K562 (cell line): ENCODE results near the gene BCL6B.

Source experiments
- CBFB ChIP-seq: sonication (generic); formaldehyde crosslinking; IDR thresholded peaks from 2 replicates; pipeline ENCODE4 v1.4.0; 2020; ENCODE audit warnings: mild to moderate bottlenecking, missing genetic modification reagents
- HDAC2 ChIP-seq: fragments of 450-650 bp; IDR thresholded peaks from 2 replicates; pipeline ENCODE4 v1.6.1; 2016; ENCODE audit warnings: mild to moderate bottlenecking
- MXI1 ChIP-seq: IDR thresholded peaks from 2 replicates; pipeline ENCODE4 v1.6.1; 2011; ENCODE audit warnings: low read depth, mild to moderate bottlenecking, improper control_type of control experiment, low read length
- SETDB1 ChIP-seq: IDR thresholded peaks from one replicate; pipeline ENCODE4 v1.6.1; 2012; ENCODE audit warnings: low read length, control low read depth, inconsistent platforms
- TAF1 ChIP-seq: IDR thresholded peaks from 2 replicates; pipeline ENCODE4 v1.6.1; 2011; ENCODE audit warnings: mild to moderate bottlenecking, low read length, moderate library complexity; ENCODE audit not compliant: insufficient read depth, control insufficient read depth, severe bottlenecking; ENCODE audit errors: extremely low read depth
- ZNF384 ChIP-seq: IDR thresholded peaks from 2 replicates; pipeline ENCODE4 v1.6.1; 2012; ENCODE audit warnings: low read depth, low read length, improper control_type of control experiment

- TF ChIP-seq CBFB (CRISPR knock-in tag) (no peak), SETDB1 (no peak), MXI1 (no peak), ZNF384 (no peak), HDAC2 (no peak), TAF1 (no peak)
Observed at GRCh38 chr17:7042501-7043181, 19.8 kb downstream of the BCL6B start.
